Measurements from ENCODE around the gene ZNF366. TPM values are rescaled to one million over a fixed set of nuclear protein-coding genes. Genes with fewer than 3 reads are reported as not detected.

The ZNF366 gene
- total RNA-seq, 1 donor from 2014 or later = 13.8 TPM

DNA sequence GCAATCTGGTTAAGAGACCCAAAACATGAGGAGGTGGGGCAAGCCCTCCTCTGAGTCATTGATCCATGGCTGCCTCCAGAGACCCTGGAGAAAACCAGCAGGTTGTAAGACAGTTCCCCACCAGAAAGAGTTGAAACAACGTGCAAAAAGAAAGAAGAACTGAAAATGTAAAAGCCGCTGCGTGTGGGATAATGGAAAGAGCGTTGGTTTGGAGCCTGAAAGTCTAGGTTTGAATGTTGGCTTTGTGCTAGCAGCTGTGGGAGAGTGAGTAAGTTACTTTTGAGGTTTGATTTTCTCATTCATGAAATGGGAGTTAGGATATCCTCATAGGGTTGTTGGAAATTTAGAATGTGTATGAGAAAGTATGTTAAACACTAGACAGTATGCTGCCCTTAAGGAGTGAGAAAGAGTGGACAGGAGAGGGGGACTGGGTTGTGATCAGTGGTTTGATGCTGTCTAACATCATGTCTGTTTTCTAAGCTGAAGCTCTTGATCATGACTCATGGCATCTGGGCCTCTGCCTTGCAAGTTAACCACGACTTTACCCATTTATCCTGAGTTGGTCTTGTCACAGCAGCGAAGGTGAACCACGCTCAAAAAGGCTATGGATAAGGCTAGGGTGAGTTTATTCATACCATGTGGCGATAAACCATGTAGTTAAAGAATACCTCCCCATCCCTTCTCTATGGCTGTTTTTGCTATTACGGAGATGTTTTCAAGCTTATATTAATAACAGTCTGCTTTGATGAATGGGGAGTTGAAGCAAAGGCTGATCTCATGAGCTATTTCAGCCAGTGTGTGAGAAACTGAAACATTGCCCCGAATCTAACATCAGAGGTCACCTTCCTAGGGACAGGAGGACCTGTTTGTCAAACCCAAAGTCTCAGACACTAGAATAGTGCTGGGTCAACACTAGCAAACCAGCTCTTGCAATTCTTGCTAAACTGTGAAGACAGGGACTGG, 41.3 kb downstream of the ZNF366 start:
- DNase-seq (ENCODE audit: low spot score) = no peak

DNA sequence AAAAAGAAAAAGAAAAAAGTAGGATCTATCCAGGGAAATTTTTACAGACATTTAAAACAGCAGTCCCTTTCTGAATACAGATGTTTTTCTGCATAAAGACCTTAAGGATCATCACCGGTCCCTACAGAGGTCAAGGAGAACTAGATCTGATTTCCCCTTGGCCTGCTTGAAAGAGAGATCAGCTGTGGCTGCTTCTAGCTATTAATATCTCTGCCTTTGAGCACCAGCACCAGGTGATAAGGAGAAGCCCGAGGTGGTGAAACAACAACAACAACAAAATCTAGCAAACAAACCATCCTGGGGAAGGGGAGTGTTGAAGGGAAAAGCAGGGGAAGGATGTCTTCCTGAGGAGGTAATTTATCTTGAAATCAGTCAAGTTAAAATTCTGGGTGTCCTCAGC, 42.1 kb downstream of the ZNF366 start:
- no peak for DNase-seq (ENCODE audit: low spot score)

DNA sequence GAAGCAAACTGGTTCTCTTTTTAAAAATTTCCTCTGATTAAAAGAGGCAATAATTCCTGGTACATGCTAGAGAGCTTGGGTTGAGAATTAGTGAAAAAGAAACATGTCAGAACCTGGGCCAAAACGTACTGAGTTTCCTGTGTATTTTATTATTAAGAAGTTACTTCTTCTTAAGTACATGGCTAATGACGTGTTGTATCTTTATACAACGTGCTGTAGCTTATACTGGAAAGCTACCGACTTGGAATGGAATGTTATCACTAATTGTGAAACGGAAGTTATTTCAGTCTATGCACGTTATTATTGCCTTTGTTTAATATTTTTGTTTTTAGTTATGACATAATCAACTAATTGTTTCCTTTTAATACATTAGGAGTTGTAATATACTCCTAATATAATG, 43.1 kb downstream of the ZNF366 start:
- no peak for DNase-seq (ENCODE audit: low spot score)

DNA sequence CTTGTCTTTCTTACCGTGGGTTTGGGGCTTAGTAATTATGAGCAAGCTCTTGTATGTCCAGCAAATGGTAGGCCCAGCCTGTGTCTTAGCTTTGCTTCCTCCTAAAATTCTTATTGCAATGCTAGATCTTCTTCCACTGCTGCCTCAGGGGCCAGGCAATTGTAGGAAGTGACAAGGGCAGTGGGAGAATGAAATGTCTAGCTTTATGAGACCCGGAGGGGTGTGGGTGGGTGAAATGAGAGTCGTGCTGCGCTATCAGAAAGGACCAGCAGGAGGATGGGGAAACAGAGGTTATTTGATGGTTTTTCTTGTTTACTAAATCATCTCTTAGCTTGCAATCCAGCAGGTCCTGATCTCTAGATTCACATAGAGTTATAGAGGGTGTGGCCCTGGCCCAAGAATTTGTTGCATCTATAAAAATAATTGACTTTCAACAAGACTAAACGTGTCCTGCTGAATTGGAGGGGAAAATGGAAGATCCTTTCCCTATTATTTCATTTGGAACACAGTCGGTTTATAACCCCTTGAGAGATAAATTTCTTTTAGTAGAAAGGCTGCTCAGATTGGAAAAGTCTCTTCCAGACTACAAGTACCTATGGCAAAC, 43.7 kb downstream of the ZNF366 start:
- no peak for DNase-seq (ENCODE audit: low spot score)

DNA sequence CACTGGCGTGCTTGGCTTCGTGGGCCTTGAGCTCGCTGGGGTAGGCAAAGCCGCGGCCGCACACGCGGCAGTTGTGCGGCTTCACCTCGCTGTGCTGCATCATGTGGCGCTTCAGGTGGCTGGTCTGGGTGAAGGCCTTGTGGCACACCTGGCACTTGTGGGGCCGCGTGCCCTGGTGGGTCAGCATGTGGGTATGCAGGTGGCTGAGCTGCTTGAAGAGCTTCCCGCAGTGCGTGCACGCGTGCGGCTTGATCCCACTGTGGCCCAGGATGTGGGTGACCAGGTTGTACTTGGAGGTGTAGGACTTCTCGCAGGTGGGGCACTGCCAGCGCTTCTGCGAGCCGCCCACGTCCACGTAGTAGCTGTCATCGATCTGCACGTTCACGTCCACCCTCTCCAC, 46.8 kb downstream of the ZNF366 start:
- no peak for DNase-seq (ENCODE audit: low spot score)

DNA sequence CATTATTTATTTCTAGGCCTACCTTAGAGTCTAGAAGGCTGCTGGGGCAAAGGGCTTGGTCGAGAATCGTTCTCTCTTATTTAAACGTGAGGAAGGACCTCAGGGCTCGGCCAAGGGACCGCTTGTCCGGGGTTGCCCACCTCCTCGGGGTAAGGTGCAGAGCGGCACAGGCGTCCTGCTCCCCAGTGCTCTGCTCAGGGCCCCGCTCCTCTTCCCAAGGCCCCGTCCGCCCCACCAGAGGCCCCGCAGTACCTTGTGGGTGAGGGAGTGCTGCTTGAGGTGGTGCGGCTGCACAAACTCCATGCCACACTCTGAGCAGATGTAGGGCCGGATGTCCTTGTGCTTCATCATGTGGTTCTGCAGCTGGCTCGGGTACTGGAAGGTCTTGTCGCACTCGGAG, 47.3 kb downstream of the ZNF366 start:
- DNase-seq (ENCODE audit: low spot score) = no peak

DNA sequence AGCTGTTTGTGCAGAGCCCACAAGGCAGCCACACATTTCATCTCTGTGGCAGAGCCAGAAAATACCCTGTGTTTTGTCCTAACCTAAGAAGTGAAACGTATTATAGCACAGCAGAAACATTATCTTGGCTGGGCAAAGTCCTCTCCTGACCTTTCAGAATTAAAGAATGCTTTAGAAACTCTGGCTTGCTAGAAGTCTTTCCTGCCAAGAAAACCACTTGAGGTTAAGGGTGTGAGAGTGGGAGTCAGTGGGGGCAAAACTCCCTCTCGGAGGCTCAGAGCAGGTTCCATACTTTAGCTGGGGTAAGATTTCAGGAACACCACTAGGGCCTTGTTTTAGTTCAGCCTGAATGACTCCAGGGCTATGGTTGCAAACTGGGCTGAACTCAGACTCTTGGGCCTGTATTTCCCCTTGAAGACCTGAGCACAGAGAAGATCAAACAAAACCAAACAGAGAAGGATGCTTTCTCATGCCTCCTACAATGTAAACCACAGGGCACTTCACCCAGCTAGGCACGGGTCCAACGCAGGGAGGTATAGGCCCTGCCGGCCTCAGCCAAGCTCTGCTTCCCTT, 48.0 kb downstream of the ZNF366 start:
- DNase-seq (ENCODE audit: low spot score) = no peak

DNA sequence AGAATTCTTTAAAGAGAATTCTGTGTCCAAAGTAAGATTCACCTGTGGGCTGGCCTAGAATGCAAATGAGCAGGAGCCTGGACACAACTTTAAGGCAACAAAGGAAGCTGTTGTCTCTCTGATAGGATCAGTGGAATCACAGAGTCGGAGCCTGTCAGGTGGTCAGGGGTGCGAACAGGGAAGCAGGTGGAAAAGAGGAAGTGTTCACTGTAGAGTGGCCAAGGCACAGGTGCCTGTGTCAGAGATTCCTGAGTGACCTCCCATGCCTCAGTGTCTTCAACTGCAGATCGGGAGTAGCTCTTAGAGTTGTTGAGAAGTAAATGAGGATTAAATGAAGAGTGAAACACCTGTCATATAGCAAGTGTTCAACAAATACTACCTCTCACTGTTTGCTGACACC, 48.8 kb downstream of the ZNF366 start:
- DNase-seq (ENCODE audit: low spot score) = no peak

DNA sequence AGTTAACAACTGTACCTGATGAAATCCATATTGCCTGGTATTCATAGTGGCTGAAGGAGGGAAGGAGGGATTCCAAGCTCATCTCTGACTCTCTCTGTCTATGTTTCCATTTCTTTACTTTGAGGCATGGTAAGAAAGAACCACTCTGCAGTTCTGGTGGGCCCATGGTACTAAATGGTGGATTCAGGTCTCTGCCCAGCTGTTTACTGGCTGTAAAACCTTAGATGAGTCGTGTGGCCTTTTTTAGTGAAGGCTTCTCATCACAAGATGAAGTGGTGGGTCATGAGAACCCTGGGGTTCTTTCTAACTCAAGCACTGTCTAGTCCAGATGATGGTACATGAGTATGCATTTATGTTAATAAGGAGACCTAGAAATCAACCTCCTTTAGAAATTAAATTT, 49.7 kb downstream of the ZNF366 start:
- no peak for DNase-seq (ENCODE audit: low spot score)

DNA sequence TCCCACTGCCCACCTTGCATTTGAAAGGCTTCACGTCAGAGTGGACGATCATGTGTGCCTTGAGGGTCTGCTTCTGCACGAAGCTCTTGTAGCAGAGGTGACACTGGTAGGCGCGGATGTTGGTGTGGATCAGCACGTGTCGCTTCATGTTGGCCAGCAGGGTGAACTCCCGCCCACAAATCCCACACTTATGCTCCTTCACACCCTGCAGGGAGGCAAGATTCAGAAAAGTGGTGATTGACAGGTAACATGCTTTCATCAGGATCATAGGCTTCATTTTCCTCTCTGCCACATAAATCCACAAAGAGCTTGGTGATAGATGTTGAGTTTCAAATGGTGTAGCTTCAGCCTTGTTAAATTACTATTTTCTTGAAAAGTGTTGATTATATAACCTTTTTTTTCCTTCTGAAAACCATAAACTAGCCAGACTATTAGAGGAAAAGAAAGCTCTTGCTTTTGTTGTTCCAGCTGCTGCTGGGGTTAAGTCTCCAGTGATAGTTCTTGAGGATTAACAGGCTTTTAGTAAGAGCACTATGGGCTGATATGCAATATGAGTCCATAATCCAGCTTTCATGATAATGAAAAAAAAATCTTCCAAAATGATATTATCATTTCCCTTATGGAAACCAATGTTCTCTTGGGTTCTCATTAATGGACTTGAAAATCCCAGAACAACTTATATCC, 50.7 kb downstream of the ZNF366 start:
- DNase-seq (ENCODE audit: low spot score) = no peak

DNA sequence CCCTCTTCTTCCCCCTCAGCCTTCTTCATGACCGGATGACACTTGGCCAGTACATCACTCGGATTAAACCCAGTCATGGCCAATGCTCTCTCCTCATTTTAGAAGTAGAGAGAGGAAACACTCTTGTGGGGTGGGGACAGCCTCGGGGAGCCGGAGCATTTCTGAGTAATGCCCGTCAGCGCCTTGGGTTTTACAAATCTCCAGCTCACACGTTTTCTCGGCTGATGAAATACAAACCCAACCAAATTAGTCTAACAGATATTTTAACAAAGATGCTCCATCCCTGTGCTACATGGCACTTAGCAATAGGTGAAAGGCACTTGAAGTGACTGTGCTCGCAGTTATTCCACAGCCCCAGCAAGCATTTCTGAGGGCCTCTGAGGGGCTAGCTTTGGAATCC, 51.7 kb downstream of the ZNF366 start:
- no peak for DNase-seq (ENCODE audit: low spot score)

DNA sequence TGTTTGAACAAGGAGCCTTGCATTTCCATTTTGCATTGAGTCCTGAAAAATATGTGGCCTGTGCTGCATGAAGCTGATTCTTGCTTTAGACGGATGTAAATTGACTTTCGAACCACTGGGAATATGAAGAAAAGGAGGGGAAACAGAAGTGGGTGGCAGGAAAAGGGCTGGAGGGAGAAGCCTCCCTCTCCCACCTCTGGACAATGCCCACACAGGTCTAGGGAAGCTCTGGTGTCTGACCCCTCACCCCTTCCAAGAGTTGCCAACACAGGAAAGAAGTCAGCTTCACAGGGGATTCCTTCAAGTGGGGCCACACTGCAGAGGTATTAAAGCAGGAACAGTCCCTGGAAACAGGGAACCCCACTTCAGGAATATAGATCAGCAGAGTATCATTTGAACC, 52.2 kb downstream of the ZNF366 start:
- DNase-seq (ENCODE audit: low spot score) = no peak

DNA sequence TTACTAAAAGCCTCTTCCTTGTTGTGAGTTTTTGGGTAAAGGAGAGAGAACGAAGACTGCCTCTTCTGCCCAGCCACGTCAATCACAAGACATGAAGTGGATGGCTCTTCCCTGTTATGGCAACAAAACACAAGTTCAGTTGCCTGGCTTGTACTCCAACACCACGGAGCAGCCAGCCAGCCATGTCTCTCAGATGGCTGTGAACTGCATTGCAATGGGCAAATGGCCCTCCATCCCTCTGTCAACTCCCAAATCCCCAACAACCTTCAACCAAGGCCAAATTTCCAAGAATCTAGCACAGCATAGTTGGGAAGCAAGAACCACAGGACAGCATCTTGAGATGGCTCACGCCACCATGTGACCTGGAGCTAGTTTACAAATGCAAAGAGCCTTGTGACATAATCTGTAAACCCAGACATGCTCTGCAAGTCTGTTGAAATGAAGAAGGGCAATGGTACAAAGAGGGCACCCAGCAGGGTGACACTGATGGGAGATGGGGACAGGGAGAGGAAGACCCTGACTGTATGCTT, 53.9 kb downstream of the ZNF366 start:
- no peak for DNase-seq (ENCODE audit: low spot score)

DNA sequence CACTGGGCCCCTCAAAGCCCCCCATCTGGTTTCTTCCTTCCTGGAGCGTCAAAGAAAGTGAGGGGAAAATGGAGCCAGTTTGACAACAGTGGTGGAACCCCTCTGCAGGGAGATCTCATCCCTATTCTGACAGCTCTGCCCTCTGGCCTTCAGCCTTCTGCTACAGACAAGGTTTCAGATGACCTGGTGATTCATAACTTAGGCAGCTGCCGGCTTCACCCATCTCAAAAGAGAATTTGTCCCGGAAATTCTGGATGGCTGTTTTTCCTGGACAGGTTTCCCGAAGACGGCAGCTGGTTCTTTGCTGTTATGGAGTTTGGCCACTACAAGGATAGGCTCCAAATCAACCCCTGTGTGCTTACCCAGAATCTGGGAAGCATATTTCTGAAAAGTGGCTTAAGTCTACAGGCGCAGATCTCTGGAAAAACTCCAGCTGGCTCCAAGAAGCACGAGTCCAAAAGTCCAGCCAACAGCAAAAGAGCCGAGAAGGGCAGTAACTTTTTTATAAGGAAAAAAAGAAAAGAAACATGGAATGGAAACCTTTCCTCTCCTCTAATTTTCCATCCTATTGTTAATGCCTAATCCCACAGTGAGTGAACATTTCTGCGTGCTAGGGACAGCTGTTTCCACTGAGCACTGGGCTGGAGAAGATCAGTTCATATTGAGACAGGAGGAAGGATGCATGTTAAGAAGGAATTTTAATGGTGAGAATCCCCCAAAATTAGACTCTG, 54.5 kb downstream of the ZNF366 start:
- no peak for DNase-seq (ENCODE audit: low spot score)

DNA sequence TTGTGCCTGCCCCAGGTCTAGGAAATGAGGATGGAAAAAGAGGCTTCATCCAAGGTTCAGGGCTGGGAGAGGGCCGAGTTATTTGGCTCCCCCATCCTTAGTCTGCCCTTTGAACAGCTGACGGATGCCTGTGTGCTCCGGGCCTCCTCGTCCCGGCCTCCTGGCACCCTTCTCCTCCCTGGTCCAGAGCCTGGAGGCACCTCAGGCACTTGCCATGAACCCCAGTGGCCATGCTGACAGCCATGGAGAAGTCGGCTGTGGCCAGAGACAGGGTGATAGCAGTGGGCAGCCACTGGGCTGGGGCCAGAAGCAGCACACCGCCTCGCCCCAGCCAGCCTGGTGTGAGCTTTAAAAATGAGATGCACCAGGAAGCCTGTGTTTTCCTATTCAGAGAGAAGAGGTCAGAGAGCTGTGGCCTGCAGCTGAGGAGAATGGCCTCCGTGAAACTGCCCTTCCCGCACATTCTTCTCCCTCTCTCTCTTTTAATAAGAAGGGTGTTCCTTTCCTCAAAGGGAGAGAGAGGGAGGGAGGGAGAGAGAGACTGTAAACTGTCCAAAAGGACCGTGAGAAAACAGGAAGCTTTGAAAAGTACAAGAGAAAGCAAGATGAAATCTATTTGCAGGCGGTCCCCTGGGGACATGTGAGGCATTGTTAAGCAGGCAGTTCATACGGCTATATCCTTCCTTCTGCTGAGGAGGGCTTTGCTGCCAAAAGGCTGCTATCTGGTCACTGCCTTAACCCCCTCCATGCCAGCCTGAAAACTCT, 55.3 kb downstream of the ZNF366 start:
- no peak for DNase-seq (ENCODE audit: low spot score)

DNA sequence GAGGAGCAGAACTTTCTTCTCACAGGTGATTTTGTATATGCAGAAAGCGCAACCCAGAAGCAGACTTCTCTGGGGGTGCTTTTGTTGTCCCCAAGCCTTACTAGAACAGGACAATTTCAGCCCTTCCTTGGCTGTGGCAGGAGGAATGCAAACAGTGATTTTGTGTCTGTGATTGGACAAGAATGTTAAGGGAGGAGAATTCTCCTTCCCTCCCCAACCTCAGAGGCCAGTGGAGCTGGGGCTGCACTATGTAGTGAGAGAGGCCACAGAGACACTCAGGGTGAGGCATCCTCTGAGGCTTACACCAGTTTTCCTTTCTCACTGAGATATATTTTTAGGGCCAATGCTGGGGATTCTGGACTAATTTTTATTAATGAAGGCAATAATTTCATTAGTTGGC, 58.8 kb downstream of the ZNF366 start:
- no peak for DNase-seq (ENCODE audit: low spot score)

DNA sequence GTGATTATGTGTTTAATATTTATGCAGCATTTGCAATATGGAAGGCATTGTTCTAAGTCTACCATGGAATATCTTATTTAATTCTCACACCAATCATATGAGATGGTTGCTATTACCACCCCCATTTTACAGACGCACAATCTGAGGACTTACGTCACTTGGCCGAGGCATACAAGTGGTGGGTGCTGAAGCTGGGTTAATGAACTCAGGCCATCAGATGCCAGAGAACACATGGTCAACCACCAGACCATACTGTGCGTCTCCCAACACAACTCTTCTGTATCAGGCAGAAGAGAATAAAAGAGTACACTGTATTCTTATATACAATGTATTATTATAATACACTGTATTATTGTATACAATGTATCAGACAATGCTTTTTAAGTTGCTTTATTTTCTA, 59.5 kb downstream of the ZNF366 start:
- no peak for DNase-seq (ENCODE audit: low spot score)

DNA sequence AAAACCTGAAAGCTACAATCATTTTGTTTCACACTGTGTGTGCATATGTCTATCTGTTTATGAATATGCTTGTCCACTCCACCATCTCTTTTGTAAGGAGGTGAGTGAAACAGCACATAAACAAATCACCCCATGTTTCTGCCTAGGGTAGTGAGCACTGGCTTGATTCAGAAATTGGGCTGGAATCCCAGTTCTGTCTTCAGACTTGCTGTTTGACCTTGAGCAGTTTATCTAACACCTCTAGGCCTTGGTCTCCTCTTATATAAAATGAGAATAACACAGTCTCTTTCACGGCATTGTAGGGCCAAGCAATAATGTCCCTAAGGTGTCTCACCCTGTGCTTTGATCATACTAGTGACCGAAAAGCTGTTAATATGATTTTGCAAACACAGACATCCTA, 61.2 kb downstream of the ZNF366 start:
- DNase-seq (ENCODE audit: low spot score) = no peak

DNA sequence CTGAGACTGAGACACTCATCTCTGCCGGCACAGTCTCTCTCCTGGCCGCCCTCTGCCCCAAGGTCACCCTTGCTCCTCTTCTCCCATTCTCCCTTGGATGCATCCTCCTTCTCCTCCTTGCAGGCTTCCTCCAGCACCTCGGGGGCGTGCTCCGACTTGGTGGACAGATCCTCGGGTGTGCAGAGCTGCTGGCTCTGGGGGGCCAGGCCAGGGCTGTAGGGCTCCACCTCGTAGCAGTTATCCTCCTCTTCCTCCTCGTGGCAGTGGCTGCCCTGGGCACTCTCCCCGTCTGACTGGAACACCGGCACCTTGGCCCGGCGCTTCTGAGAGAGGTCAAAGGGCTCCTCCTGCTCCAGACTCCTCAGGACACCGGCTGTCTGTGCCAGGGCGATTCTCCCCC, 63.3 kb downstream of the ZNF366 start:
- DNase-seq (ENCODE audit: low spot score) = no peak

DNA sequence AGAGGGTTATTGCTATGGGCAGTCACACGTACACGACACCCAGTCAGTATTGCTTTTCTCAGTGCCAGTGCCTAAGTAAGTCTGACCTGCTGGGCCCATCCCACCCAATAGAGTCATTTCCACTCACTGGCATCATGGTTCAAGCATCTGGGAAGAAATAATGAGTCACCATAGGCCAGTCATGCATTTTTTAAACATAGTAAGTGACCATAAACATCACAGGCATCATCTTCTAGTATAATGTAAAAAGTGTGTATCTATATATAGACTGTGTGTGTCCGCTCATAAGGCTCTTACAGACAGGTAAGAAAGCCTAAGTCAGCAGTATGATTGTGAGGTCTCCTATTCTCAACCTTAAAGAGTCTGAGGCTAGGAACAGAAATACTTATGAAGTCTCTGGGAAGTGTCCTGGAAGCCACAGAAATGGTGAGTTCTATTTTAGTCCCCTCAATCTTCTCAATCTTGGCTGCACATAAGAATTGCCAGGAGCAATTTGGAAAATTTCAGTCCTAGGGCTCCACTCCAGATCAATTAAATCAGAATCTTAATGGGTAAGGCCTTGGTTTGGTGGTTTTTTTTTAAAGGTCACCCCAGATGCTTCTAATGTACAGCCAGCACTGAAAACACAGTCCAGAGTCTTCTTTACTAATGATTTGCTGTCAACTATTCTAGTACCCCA, 65.2 kb downstream of the ZNF366 start:
- no peak for DNase-seq (ENCODE audit: low spot score)

Data from mesenteric fat pad (tissue), 1 donor.